Mesodermal cell (in vitro differentiated cells): ENCODE data around the gene PGAP2. TPM values are rescaled to one million over a fixed set of nuclear protein-coding genes. Genes with fewer than 3 reads are reported as not detected.
"Not testable (repeated sequence)": the region's sequence is repeated elsewhere in the genome, so short reads cannot be mapped to it uniquely, and the experiment has no call there.

Experiments used
- H3K27ac ChIP-seq: 2 replicates; pipeline ENCODE4 v1.7.0; 2013; ENCODE audit warnings: mild to moderate bottlenecking, low read depth, low read length, moderate library complexity; ENCODE audit not compliant: severe bottlenecking
- H3K36me3 ChIP-seq: 2 replicates; pipeline ENCODE4 v1.7.1; 2013; ENCODE audit warnings: mild to moderate bottlenecking, low read length, moderate library complexity; ENCODE audit not compliant: control insufficient read depth, insufficient read depth
- H3K4me1 ChIP-seq: one replicate; pipeline ENCODE4 v1.7.1; 2013; ENCODE audit warnings: mild to moderate bottlenecking, low read length; ENCODE audit not compliant: insufficient read depth, control insufficient read depth, poor library complexity, severe bottlenecking
- H3K4me3 ChIP-seq: 2 replicates; pipeline ENCODE4 v1.7.0; 2013; ENCODE audit warnings: low read length, control low read depth, mild to moderate bottlenecking; ENCODE audit not compliant: insufficient read depth, poor library complexity, severe bottlenecking; ENCODE audit errors: extremely low read depth
- H3K9me3 ChIP-seq: 2 replicates; pipeline ENCODE4 v1.7.1; 2013; ENCODE audit warnings: mild to moderate bottlenecking, low read length, moderate library complexity; ENCODE audit not compliant: control insufficient read depth
- WGBS, 2 experiments: methylation state at CpG; one replicate each; pipeline ENCODE4 v1.1.5; 2013; ENCODE audit warnings: missing lambda C conversion rate in 2 of 2; ENCODE audit not compliant: insufficient coverage in 2 of 2; 5-methylcytosine and 5-hydroxymethylcytosine counted together
- polyA plus RNA-seq, 2 experiments: library from polyadenylated mRNA; stranded (reverse); fragments of 50-300 nt; gene quantifications; one replicate each; pipeline ENCODE4 v1.2.3, GENCODE V29; 2013

The PGAP2 gene
- 16.4 TPM for polyA plus RNA-seq (2013, experiment 1 of 2)
- 13.2 TPM for polyA plus RNA-seq (2013, experiment 2 of 2)

GRCh38 chr11:3807909-3808860 is at the start of gene PGAP2:
TSS of gene PGAP2 (plus strand) at chr11:3808560. CDS start at chr11:3811260, 2,700 bp downstream.
- peak within 1 kb of the TSS; percentile 64 for H3K4me3 ChIP-seq
- H3K9me3 ChIP-seq, result no peaks in the 10 kb centered on the region
- H3K36me3 ChIP-seq, result no peaks in the 10 kb centered on the region
- WGBS, 2 experiments, result 0 to 1% methylated on average over 42 to 46 of the region's 55 CpGs
- no peak within 1 kb of the TSS for H3K27ac ChIP-seq
- H3K4me1 ChIP-seq, result peaks cover 5% of the 10 kb centered on the region

GRCh38 chr11:3764266-3764665 is 44.1 kb upstream of the PGAP2 start:
- H3K36me3 ChIP-seq, result peaks cover 99% of the 10 kb centered on the region
- no peaks in the 10 kb centered on the region for H3K9me3 ChIP-seq
- H3K4me3 ChIP-seq, result no peak overlapping the region
- no peaks in the 10 kb centered on the region for H3K4me1 ChIP-seq
- H3K27ac ChIP-seq, result no peak overlapping the region
- WGBS, 2 experiments, result 93% methylated on average over 4 of the region's 4 CpGs; no CpG with 5 or more reads in 1 of the 2 experiments

GRCh38 chr11:3766836-3767235 is 41.5 kb upstream of the PGAP2 start:
- peaks cover 99% of the 10 kb centered on the region for H3K36me3 ChIP-seq
- not testable (repeated sequence) for H3K9me3 ChIP-seq, H3K4me1 ChIP-seq, H3K27ac ChIP-seq, H3K4me3 ChIP-seq
- WGBS, 2 experiments, result 94 to 96% methylated on average over 8 of the region's 9 CpGs

GRCh38 chr11:3767536-3767935 is 40.8 kb upstream of the PGAP2 start:
- WGBS, 2 experiments, result 89 to 100% methylated on average over 1 to 2 of the region's 3 CpGs
- Histone ChIP-seq H3K36me3 (peaks cover 97% of the 10 kb centered on the region), H3K4me1 (no peaks in the 10 kb centered on the region)

GRCh38 chr11:3773180-3773579 is 35.2 kb upstream of the PGAP2 start:
- peaks cover 97% of the 10 kb centered on the region for H3K36me3 ChIP-seq
- H3K27ac ChIP-seq, result no peak overlapping the region
- no peaks in the 10 kb centered on the region for H3K4me1 ChIP-seq
- H3K9me3 ChIP-seq, result no peaks in the 10 kb centered on the region
- no peak overlapping the region for H3K4me3 ChIP-seq
- 94 to 100% methylated on average over 2 to 3 of the region's 4 CpGs for WGBS, 2 experiments

More at GRCh38 chr11:3767536-3767935, 40.8 kb upstream of the PGAP2 start:
- Histone ChIP-seq H3K27ac (no peak overlapping the region), H3K4me3 (no peak overlapping the region), H3K9me3 (no peaks in the 10 kb centered on the region)

GRCh38 chr11:3775736-3776406 is 32.5 kb upstream of the PGAP2 start:
- H3K36me3 ChIP-seq, result peaks cover 96% of the 10 kb centered on the region

GRCh38 chr11:3781423-3781822 is 26.9 kb upstream of the PGAP2 start:
- Histone ChIP-seq H3K9me3 (no peaks in the 10 kb centered on the region), H3K27ac (no peak overlapping the region), H3K4me3 (no peak overlapping the region), H3K4me1 (no peaks in the 10 kb centered on the region), H3K36me3 (peaks cover 76% of the 10 kb centered on the region)
- WGBS, 2 experiments, result 100% methylated on average over 1 of the region's 2 CpGs; no CpG with 5 or more reads in 1 of the 2 experiments

More at GRCh38 chr11:3775736-3776406, 32.5 kb upstream of the PGAP2 start:
- Histone ChIP-seq H3K9me3 (no peaks in the 10 kb centered on the region), H3K4me3 (no peak overlapping the region), H3K4me1 (no peaks in the 10 kb centered on the region), H3K27ac (no peak overlapping the region)
- 78% methylated on average over 6 of the region's 7 CpGs; no CpG with 5 or more reads in 1 of the 2 experiments for WGBS, 2 experiments

GRCh38 chr11:3782963-3783362 is 25.4 kb upstream of the PGAP2 start:
- Histone ChIP-seq H3K4me1 (no peaks in the 10 kb centered on the region), H3K9me3 (no peaks in the 10 kb centered on the region), H3K27ac (no peak overlapping the region), H3K4me3 (no peak overlapping the region), H3K36me3 (peaks cover 76% of the 10 kb centered on the region)
- WGBS, 2 experiments, result 84 to 89% methylated on average over 4 to 5 of the region's 5 CpGs

GRCh38 chr11:3783611-3784010 is 24.7 kb upstream of the PGAP2 start:
- H3K36me3 ChIP-seq, result peaks cover 76% of the 10 kb centered on the region
- H3K4me1 ChIP-seq, result no peaks in the 10 kb centered on the region
- no peak overlapping the region for H3K4me3 ChIP-seq

GRCh38 chr11:3786781-3787428 is 21.5 kb upstream of the PGAP2 start:
- no peaks in the 10 kb centered on the region for H3K4me1 ChIP-seq
- H3K36me3 ChIP-seq, result peaks cover 66% of the 10 kb centered on the region
- no peaks in the 10 kb centered on the region for H3K9me3 ChIP-seq
- no peak overlapping the region for H3K4me3 ChIP-seq
- WGBS, 2 experiments, result 89 to 97% methylated on average over 5 to 6 of the region's 8 CpGs
- H3K27ac ChIP-seq, result no peak overlapping the region

More at GRCh38 chr11:3783611-3784010, 24.7 kb upstream of the PGAP2 start:
- WGBS, 2 experiments, result 95 to 100% methylated on average over 1 to 3 of the region's 4 CpGs
- H3K9me3 ChIP-seq, result no peaks in the 10 kb centered on the region
- no peak overlapping the region for H3K27ac ChIP-seq
